Lung (tissue), 12 donors: ENCODE measurements around the gene KLF2. TPM values are rescaled to one million over a fixed set of nuclear protein-coding genes. Genes with fewer than 3 reads are reported as not detected.

Source experiments
- ATAC-seq: fragments of 200-7000 bp; cut with Tn5 transposase; one replicate; pipeline ENCODE4 v1.9.1; 2020; ENCODE audit warnings: moderate number of reproducible peaks; ENCODE audit not compliant: insufficient read depth, low FRiP score
- DNase-seq, 3 donors: peaks; one replicate each; pipeline ENCODE4 v3.0.0-alpha.2; 2013 to 2017
- H3K27ac ChIP-seq, 2 donors: one replicate each; pipeline ENCODE4 v1.5.1; 2013; ENCODE audit warnings: mild to moderate bottlenecking in 2 of 2, moderate library complexity in 2 of 2, control low read depth in 1 of 2, inconsistent platforms in 1 of 2, low read depth in 1 of 2, low read length in 1 of 2
- H3K27me3 ChIP-seq, 3 donors: one replicate each; pipeline ENCODE4 v1.5.1; 2013; ENCODE audit warnings: low read length in 2 of 3; ENCODE audit not compliant: control insufficient read depth in 3 of 3, insufficient read depth in 3 of 3
- H3K36me3 ChIP-seq, 4 donors: one replicate each; pipeline ENCODE4 v1.5.1; 2013; ENCODE audit warnings: low read length in 4 of 4, mild to moderate bottlenecking in 1 of 4, moderate library complexity in 1 of 4; ENCODE audit not compliant: control insufficient read depth in 4 of 4, insufficient read depth in 4 of 4
- H3K4me1 ChIP-seq, 5 donors: one replicate each; pipeline ENCODE4 v1.5.1; 2013; ENCODE audit warnings: low read length in 5 of 5, mild to moderate bottlenecking in 2 of 5, moderate library complexity in 1 of 5; ENCODE audit not compliant: control insufficient read depth in 5 of 5, insufficient read depth in 5 of 5
- H3K4me3 ChIP-seq: one replicate; pipeline ENCODE4 v1.5.1; 2013; ENCODE audit warnings: mild to moderate bottlenecking, control low read depth, moderate library complexity
- H3K9ac ChIP-seq, 2 donors: one replicate each; pipeline ENCODE4 v1.5.1; 2013; ENCODE audit warnings: low read length in 2 of 2, control low read depth in 1 of 2; ENCODE audit not compliant: insufficient read depth in 1 of 2
- H3K9me3 ChIP-seq, 4 donors: one replicate each; pipeline ENCODE4 v1.5.1; 2013; ENCODE audit warnings: low read length in 3 of 4, mild to moderate bottlenecking in 1 of 4, moderate library complexity in 1 of 4; ENCODE audit not compliant: control insufficient read depth in 4 of 4, insufficient read depth in 3 of 4
- CTCF ChIP-seq: IDR thresholded peaks from 2 replicates; pipeline ENCODE4 v1.5.1; 2012; ENCODE audit warnings: mild to moderate bottlenecking; ENCODE audit errors: control extremely low read depth, extremely low read depth
- WGBS, 2 donors: extraction: QIAGEN DNeasy Blood & Tissue Kit; methylation state at CpG; one replicate each; pipeline ENCODE4 v1.1.7; 2013; 5-methylcytosine and 5-hydroxymethylcytosine counted together
- polyA plus RNA-seq, 2 donors: library from polyadenylated mRNA; stranded (reverse); fragments of 200-250 nt; gene quantifications; one replicate each; pipeline ENCODE4 v1.2.1, GENCODE V29; 2013
- total RNA-seq, 2 donors: library from RNA; depleted of rRNA in 1 of 2; stranded (reverse); fragments of >200 nt in 1 of 2; gene quantifications; one replicate each; pipeline ENCODE4 v1.2.1, GENCODE V29; 2014 to 2021
- donor health status: control.
- donor health status: control.
- donor health status: Bipolar disorder and iron deficiency.
- donor health status: healthy.
- donor health status: DM: yes; HTN: yes; CAD: no.

KLF2 gene
- total and polyA plus RNA-seq, 4 donors = 7.7 to 121 (median 68.3) TPM

DNA sequence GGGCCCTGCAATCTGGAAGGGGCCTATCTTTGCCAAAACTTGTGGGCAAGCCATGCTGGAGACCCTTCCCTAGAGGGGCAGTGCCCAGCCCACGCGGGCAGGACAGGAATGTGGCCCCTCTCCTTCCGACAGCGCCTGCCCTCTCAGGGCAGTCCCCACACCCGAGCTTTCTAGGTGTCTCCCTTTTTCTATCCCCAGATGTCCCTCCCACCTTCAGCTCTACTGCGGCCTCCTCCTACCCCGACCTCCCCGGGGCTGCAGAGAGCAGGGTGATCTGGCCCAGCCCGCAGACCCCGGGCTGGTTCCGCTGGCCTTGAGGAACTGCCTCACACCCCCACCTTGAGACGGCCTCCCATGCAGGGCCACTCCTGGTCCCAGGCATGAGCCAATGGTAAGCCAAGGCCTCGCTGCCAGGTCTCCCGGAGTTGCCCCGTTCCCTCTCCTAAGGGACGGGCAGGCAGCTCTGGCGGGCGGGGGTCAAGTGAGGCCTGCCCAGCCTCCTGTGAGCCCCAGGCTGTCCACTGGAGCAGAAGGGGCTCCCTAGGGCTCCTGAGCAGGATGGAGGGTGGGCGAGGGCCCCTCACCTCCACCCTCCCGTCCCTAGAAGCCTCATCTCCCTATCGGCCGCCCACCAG is 39.7 kb downstream of the KLF2 start:
- no peaks in the 10 kb centered on the region for H3K9me3 ChIP-seq
- H3K4me3 ChIP-seq = no peak overlapping the region
- ATAC-seq (no peak), DNase-seq (no peak)
- H3K9ac ChIP-seq = no peak overlapping the region
- H3K27ac ChIP-seq = no peak overlapping the region
- H3K4me1 ChIP-seq = peaks cover 0 to 15% (median 12%) of the 10 kb centered on the region in 5 donors
- H3K36me3 ChIP-seq = peaks cover 0 to 9% (median under 1%) of the 10 kb centered on the region in 4 donors
- no peak for TF ChIP-seq CTCF
- WGBS, 2 donors = 95 to 96% methylated on average over 22 of the region's 22 CpGs
- H3K27me3 ChIP-seq = no peaks in the 10 kb centered on the region

GRCh38 chr19:16365300-16365996 is 40.8 kb downstream of the KLF2 start:
- no peak overlapping the region for H3K27ac ChIP-seq
- H3K36me3 ChIP-seq = peaks cover 0 to 9% (median under 1%) of the 10 kb centered on the region in 4 donors
- no peaks in the 10 kb centered on the region for H3K27me3 ChIP-seq
- DNase-seq (no peak), ATAC-seq (no peak)
- H3K4me3 ChIP-seq = no peak overlapping the region
- H3K4me1 ChIP-seq = peaks cover 0 to 17% (median 14%) of the 10 kb centered on the region in 5 donors
- H3K9ac ChIP-seq = no peak overlapping the region
- 82 to 87% methylated on average over 12 of the region's 12 CpGs for WGBS, 2 donors
- no peak for TF ChIP-seq CTCF
- H3K9me3 ChIP-seq = no peaks in the 10 kb centered on the region

DNA sequence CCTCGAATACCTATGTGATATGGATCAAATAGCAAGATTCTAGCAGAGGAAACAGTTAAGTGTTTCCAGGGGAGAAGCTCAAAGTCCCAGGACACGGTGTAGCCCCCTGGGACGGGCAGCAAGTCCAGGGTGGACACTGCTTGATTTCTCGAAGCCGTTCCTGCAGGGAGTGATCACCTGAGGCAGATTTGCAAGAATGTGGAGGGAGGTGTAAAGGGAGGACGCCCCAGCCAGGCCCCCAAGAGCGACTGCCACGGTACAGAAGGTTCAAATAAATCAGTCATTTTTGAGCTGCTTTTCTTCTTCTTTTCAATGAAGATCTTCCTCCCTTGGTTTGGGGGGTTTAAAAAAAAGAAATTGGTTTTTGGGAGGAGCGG is 41.4 kb downstream of the KLF2 start:
- DNase-seq (no peak), ATAC-seq (no peak)
- no peak overlapping the region for H3K9ac ChIP-seq
- no peak overlapping the region for H3K27ac ChIP-seq
- TF ChIP-seq CTCF = no peak
- H3K4me3 ChIP-seq = no peak overlapping the region
- no peaks in the 10 kb centered on the region for H3K9me3 ChIP-seq
- H3K4me1 ChIP-seq = peaks cover 0 to 17% (median 12%) of the 10 kb centered on the region in 5 donors
- H3K27me3 ChIP-seq = no peaks in the 10 kb centered on the region
- 62 to 74% methylated on average over 9 of the region's 9 CpGs for WGBS, 2 donors
- peaks cover 0 to 8% (median under 1%) of the 10 kb centered on the region in 4 donors for H3K36me3 ChIP-seq
